PC-3 (cell line): ENCODE data around the gene DRD1.

ENCODE experiments used
- EZH2 ChIP-seq: fragments of 300-600 bp; sonication (generic); IDR thresholded peaks from one replicate; pipeline ENCODE4 v1.6.1; 2017; ENCODE audit warnings: antibody characterized with exemption, mild to moderate bottlenecking, low read length; ENCODE audit not compliant: unreplicated experiment
- EZH2phosphoT487 ChIP-seq: fragments of 300-600 bp; sonication (generic); IDR thresholded peaks from 2 replicates; pipeline ENCODE4 v1.6.1; 2018; ENCODE audit warnings: mild to moderate bottlenecking, antibody characterized with exemption, low read length, borderline replicate concordance
- TF ChIP-seq, protein P1 (sequence below): fragments of 300-600 bp; sonication (generic); conservative IDR thresholded peaks from 2 replicates; pipeline ENCODE4 v1.5.1; 2017; ENCODE audit warnings: antibody characterized with exemption, low read depth, mild to moderate bottlenecking, low read length

DNA sequence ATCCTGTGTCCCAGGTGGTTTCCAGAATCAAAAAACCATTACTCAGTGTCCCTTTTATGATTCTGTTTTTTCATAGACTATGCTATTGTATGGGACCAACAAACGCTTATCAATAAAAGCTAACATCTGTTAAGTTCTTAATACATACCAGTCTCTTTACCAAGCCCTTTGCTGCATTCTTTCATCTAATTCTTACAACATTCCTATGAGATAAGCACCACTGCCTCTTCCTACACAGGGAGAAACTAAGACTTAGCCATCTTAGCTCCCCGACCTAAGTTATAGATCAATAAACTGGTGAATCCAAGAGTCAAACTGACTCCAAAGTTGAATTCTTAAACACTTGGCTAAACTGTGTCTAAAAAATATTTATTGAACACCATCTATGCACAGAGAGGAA lies 26.6 kb downstream of the DRD1 start:
- TF ChIP-seq, protein P1, sequence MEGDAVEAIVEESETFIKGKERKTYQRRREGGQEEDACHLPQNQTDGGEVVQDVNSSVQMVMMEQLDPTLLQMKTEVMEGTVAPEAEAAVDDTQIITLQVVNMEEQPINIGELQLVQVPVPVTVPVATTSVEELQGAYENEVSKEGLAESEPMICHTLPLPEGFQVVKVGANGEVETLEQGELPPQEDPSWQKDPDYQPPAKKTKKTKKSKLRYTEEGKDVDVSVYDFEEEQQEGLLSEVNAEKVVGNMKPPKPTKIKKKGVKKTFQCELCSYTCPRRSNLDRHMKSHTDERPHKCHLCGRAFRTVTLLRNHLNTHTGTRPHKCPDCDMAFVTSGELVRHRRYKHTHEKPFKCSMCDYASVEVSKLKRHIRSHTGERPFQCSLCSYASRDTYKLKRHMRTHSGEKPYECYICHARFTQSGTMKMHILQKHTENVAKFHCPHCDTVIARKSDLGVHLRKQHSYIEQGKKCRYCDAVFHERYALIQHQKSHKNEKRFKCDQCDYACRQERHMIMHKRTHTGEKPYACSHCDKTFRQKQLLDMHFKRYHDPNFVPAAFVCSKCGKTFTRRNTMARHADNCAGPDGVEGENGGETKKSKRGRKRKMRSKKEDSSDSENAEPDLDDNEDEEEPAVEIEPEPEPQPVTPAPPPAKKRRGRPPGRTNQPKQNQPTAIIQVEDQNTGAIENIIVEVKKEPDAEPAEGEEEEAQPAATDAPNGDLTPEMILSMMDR: no peak
- no peak for TF ChIP-seq EZH2
- TF ChIP-seq EZH2phosphoT487: no peak
